HCT116 (cell line): ENCODE measurements around the gene TBC1D16. TPM values are rescaled to one million over a fixed set of nuclear protein-coding genes. Genes with fewer than 3 reads are reported as not detected.

ENCODE experiments used
- ATAC-seq: fragments of 200-7000 bp; cut with Tn5 transposase; 2 replicates; pipeline ENCODE4 v1.9.1; 2020; ENCODE audit warnings: mild to moderate bottlenecking, moderate library complexity
- BruUV-seq: library from RNA; stranded (reverse); fragments of 400-500 nt; replicated peaks from 2 replicates; lab custom pipeline; 2021; lab: Mats Ljungman, UMichigan
- CTCF ChIA-PET: fragments of 300-600 bp; sonication (Branson Sonifier 250); formaldehyde crosslinking; loops from one replicate; lab custom pipeline; 2021; ENCODE audit warnings: antibody characterized with exemption; lab: Charles Lee
- POLR2A ChIA-PET: fragments of 300-600, 350-600 bp; sonication (Branson Sonifier 250); formaldehyde crosslinking; loops from one replicate; lab custom pipeline; 2021; ENCODE audit warnings: antibody characterized with exemption; lab: Charles Lee
- RAD21 ChIA-PET, 2 experiments: fragments of 300-600 bp; sonication (Branson Sonifier 250); formaldehyde crosslinking; loops; one replicate each; lab custom pipeline; 2023; ENCODE audit warnings: low total read pairs in 2 of 2; ENCODE audit not compliant: uncharacterized antibody in 2 of 2, unreplicated experiment in 2 of 2, low non-redundant PET in 1 of 2; lab: Charles Lee
- DNase-seq: peaks from one replicate; pipeline ENCODE4 v3.0.0-alpha.2; 2010; ENCODE audit warnings: low read depth, low spot score
- H2AFZ ChIP-seq: fragments of 200-600 bp; shearing (Covaris generic), sonication (generic); 2 replicates; pipeline ENCODE4 v1.6.1; 2017; ENCODE audit warnings: low read depth, mixed run types, mixed read lengths, antibody characterized with exemption, low read length; ENCODE audit not compliant: poor library complexity, severe bottlenecking
- H3K27ac ChIP-seq: 2 replicates; pipeline ENCODE4 v1.5.1; 2012; ENCODE audit warnings: low read depth, low read length
- H3K27me3 ChIP-seq: fragments of 200-600 bp; sonication (generic); 2 replicates; pipeline ENCODE4 v1.6.1; 2016; ENCODE audit warnings: mixed run types, low read length, mixed read lengths; ENCODE audit not compliant: insufficient read depth
- H3K36me3 ChIP-seq, 2 experiments: fragments of 200-500 bp in 1 of 2; fragments of 200-600 bp in 1 of 2; sonication (Bioruptor generic) in 1 of 2; sonication (generic) in 1 of 2; 2 replicates each; pipeline versions ENCODE4 v1.5.1 to v1.6.1; 2014 to 2016; ENCODE audit warnings: low read length in 2 of 2, inconsistent platforms in 1 of 2, mixed read lengths in 1 of 2, mixed run types in 1 of 2; ENCODE audit not compliant: insufficient read depth in 2 of 2, control insufficient read depth in 1 of 2
- H3K4me1 ChIP-seq, 2 experiments: fragments of 200-600 bp in 1 of 2; sonication (generic) in 1 of 2; 2 replicates each; pipeline versions ENCODE4 v1.5.1 to v1.6.1; 2012 to 2017; ENCODE audit warnings: low read length in 2 of 2, inconsistent platforms in 1 of 2, mild to moderate bottlenecking in 1 of 2, mixed read lengths in 1 of 2, mixed run types in 1 of 2, moderate library complexity in 1 of 2; ENCODE audit not compliant: insufficient read depth in 2 of 2, control insufficient read depth in 1 of 2
- H3K4me2 ChIP-seq: fragments of 200-600 bp; sonication (generic); 2 replicates; pipeline ENCODE4 v1.6.1; 2017; ENCODE audit warnings: mixed run types, low read length, mixed read lengths
- H3K4me3 ChIP-seq, 2 experiments: fragments of 200-600 bp in 1 of 2; sonication (generic) in 1 of 2; replicated peaks in 1 of 2; 2 replicates each; pipeline ENCODE4 v1.5.1; 2011 to 2016; ENCODE audit warnings: low read length in 2 of 2, control low read depth in 1 of 2, low read depth in 1 of 2, mild to moderate bottlenecking in 1 of 2, mixed read lengths in 1 of 2, mixed run types in 1 of 2
- H3K79me2 ChIP-seq: fragments of 200-600 bp; sonication (generic); 2 replicates; pipeline ENCODE4 v1.6.1; 2017; ENCODE audit warnings: mild to moderate bottlenecking, mixed run types, low read length, moderate library complexity, mixed read lengths; ENCODE audit not compliant: insufficient read depth
- H3K9ac ChIP-seq: fragments of 200-600 bp; sonication (generic); 2 replicates; pipeline ENCODE4 v1.6.1; 2016; ENCODE audit warnings: low read length, mixed read lengths
- H3K9me2 ChIP-seq: fragments of 200-600 bp; sonication (generic), shearing (Covaris generic); 2 replicates; pipeline ENCODE4 v1.6.1; 2017; ENCODE audit warnings: mixed run types, mild to moderate bottlenecking, moderate library complexity; ENCODE audit not compliant: insufficient read depth
- H3K9me3 ChIP-seq, 2 experiments: fragments of 200-500 bp in 1 of 2; fragments of 200-600 bp in 1 of 2; sonication (Bioruptor generic) in 1 of 2; sonication (generic) in 1 of 2; 2 replicates each; pipeline ENCODE4 v1.6.1; 2014 to 2017; ENCODE audit warnings: low read length in 2 of 2, mixed read lengths in 2 of 2, inconsistent platforms in 1 of 2, low read depth in 1 of 2, mild to moderate bottlenecking in 1 of 2, mixed run types in 1 of 2, moderate library complexity in 1 of 2; ENCODE audit not compliant: control insufficient read depth in 1 of 2, insufficient read depth in 1 of 2
- H4K20me1 ChIP-seq: fragments of 200-600 bp; sonication (generic), shearing (Covaris generic); 2 replicates; pipeline ENCODE4 v1.6.1; 2017; ENCODE audit warnings: mixed run types, mild to moderate bottlenecking, moderate library complexity; ENCODE audit not compliant: insufficient read depth
- CEBPB ChIP-seq: IDR thresholded peaks from 2 replicates; pipeline ENCODE4 v1.6.1; 2012; ENCODE audit warnings: low read depth
- EGR1 ChIP-seq: IDR thresholded peaks from 2 replicates; pipeline ENCODE4 v1.6.1; 2012; ENCODE audit warnings: low read depth
- ELF1 ChIP-seq: IDR thresholded peaks from 2 replicates; pipeline ENCODE4 v1.6.1; 2012; ENCODE audit warnings: low read depth, borderline replicate concordance
- FOSL1 ChIP-seq: IDR thresholded peaks from 2 replicates; pipeline ENCODE4 v1.6.1; 2012; ENCODE audit warnings: low read depth
- POLR2A ChIP-seq: IDR thresholded peaks from 2 replicates; pipeline ENCODE4 v1.7.0; 2011; ENCODE audit warnings: borderline replicate concordance; ENCODE audit not compliant: insufficient read depth, insufficient read length; ENCODE audit errors: extremely low read depth
- POLR2AphosphoS5 ChIP-seq: IDR thresholded peaks from 2 replicates; pipeline ENCODE4 v1.6.1; 2011; ENCODE audit warnings: mild to moderate bottlenecking, low read depth, low read length, moderate library complexity
- SIN3A ChIP-seq: IDR thresholded peaks from 2 replicates; pipeline ENCODE4 v1.6.1; 2012; ENCODE audit warnings: low read depth
- SP1 ChIP-seq: IDR thresholded peaks from 2 replicates; pipeline ENCODE4 v1.6.1; 2012; ENCODE audit warnings: low read depth
- SRF ChIP-seq: IDR thresholded peaks from 2 replicates; pipeline ENCODE4 v1.6.1; 2012; ENCODE audit warnings: low read depth
- TCF7L2 ChIP-seq: IDR thresholded peaks from 2 replicates; pipeline ENCODE4 v1.7.0; 2011; ENCODE audit warnings: borderline replicate concordance, inconsistent platforms; ENCODE audit not compliant: insufficient read depth, insufficient read length; ENCODE audit errors: extremely low read depth
- YY1 ChIP-seq: IDR thresholded peaks from 2 replicates; pipeline ENCODE4 v1.6.1; 2011; ENCODE audit warnings: low read length, low read depth, moderate library complexity, mild to moderate bottlenecking; ENCODE audit not compliant: insufficient replicate concordance; ENCODE audit errors: extremely low read depth
- intact Hi-C: fragments of 100-400 bp; cut with micrococcal nuclease; formaldehyde crosslinking; loops from 2 replicates; pipeline ENCODE4 v1.10.0; 2022
- total RNA-seq: library from RNA; stranded (reverse); gene quantifications from one replicate; pipeline ENCODE4 v1.2.1, GENCODE V29; 2021; ENCODE audit not compliant: unreplicated experiment
- TF ChIP-seq, protein P1 (sequence below): IDR thresholded peaks from 2 replicates; pipeline ENCODE4 v1.6.1; 2011; ENCODE audit warnings: mild to moderate bottlenecking, low read length, moderate library complexity; ENCODE audit not compliant: insufficient replicate concordance; ENCODE audit errors: extremely low read depth
- TF ChIP-seq, protein P2 (sequence below): IDR thresholded peaks from 2 replicates; pipeline ENCODE4 v1.6.1; 2012

TBC1D16 gene
- total RNA-seq, 1 experiment from 2014 or later: 31.1 TPM

- POLR2A ChIA-PET: no interaction called here
- H3K27me3 ChIP-seq: no peaks in the 10 kb centered on the region
- H3K79me2 ChIP-seq: no peaks in the 10 kb centered on the region
- H3K9me2 ChIP-seq: no peaks in the 10 kb centered on the region
- intact Hi-C loops: no loop called here
- no peak overlapping the region for H3K9ac ChIP-seq
- no peaks in the 10 kb centered on the region for H4K20me1 ChIP-seq
- no peak overlapping the region; the same call in 1 of the 2 replicates for H3K27ac ChIP-seq
- CTCF ChIA-PET: no interaction called here
- ATAC-seq: no peak
- no TSS peak for BruUV-seq
- no peaks in the 10 kb centered on the region for H3K36me3 ChIP-seq
- TF ChIP-seq POLR2AphosphoS5 (no peak), CEBPB (no peak), SP1 (no peak), TCF7L2 (no peak)
- RAD21 ChIA-PET: no interaction called here
- no peak overlapping the region for H3K4me3 ChIP-seq
- peaks cover 15 to 27% of the 10 kb centered on the region in 2 experiments for H3K4me1 ChIP-seq
- H3K4me2 ChIP-seq: no peak overlapping the region
- H3K9me3 ChIP-seq: no peaks in the 10 kb centered on the region
- no peak overlapping the region for H2AFZ ChIP-seq
- no peak for DNase-seq
Observed at GRCh38 chr17:79938336-79939093, 97.2 kb downstream of the TBC1D16 start.

GRCh38 chr17:79937391-79938335, 98.0 kb downstream of the TBC1D16 start:
- Histone ChIP-seq H3K4me3 (no peak overlapping the region), H3K9me3 (no peaks in the 10 kb centered on the region), H3K9me2 (no peaks in the 10 kb centered on the region), H3K4me1 (peaks cover 19 to 35% of the 10 kb centered on the region in 2 experiments), H3K27me3 (no peaks in the 10 kb centered on the region), H2AFZ (no peak overlapping the region), H4K20me1 (no peaks in the 10 kb centered on the region), H3K36me3 (no peaks in the 10 kb centered on the region), H3K4me2 (no peak overlapping the region), H3K27ac (no peak overlapping the region), H3K79me2 (no peaks in the 10 kb centered on the region), H3K9ac (no peak overlapping the region)
- intact Hi-C loops: no loop called here
- CTCF ChIA-PET: no interaction called here
- no TSS peak for BruUV-seq
- no peak for DNase-seq
- ATAC-seq: no peak
- RAD21 ChIA-PET: interaction anchor here in 1 of 2 experiments (0.6 kb wide), 1 partner anchor 192 kb away, joined by 6 read pairs; no protein-coding TSS in a partner anchor
- POLR2A ChIA-PET: no interaction called here
- TF ChIP-seq SIN3A: no peak
- no peak for TF ChIP-seq SP1
- TF ChIP-seq, protein P1, sequence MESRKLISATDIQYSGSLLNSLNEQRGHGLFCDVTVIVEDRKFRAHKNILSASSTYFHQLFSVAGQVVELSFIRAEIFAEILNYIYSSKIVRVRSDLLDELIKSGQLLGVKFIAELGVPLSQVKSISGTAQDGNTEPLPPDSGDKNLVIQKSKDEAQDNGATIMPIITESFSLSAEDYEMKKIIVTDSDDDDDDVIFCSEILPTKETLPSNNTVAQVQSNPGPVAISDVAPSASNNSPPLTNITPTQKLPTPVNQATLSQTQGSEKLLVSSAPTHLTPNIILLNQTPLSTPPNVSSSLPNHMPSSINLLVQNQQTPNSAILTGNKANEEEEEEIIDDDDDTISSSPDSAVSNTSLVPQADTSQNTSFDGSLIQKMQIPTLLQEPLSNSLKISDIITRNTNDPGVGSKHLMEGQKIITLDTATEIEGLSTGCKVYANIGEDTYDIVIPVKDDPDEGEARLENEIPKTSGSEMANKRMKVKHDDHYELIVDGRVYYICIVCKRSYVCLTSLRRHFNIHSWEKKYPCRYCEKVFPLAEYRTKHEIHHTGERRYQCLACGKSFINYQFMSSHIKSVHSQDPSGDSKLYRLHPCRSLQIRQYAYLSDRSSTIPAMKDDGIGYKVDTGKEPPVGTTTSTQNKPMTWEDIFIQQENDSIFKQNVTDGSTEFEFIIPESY: no peak
- no peak for TF ChIP-seq FOSL1
- TF ChIP-seq SRF: no peak
- no peak for TF ChIP-seq TCF7L2
- no peak for TF ChIP-seq YY1
- no peak for TF ChIP-seq EGR1
- no peak for TF ChIP-seq POLR2A
- no peak for TF ChIP-seq ELF1
- TF ChIP-seq, protein P2, sequence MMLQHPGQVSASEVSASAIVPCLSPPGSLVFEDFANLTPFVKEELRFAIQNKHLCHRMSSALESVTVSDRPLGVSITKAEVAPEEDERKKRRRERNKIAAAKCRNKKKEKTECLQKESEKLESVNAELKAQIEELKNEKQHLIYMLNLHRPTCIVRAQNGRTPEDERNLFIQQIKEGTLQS: no peak
